ENCODE data around the gene DDA1.
"Not testable (repeated sequence)": the region's sequence is repeated elsewhere in the genome, so short reads cannot be mapped to it uniquely, and the experiment has no call there.

The DDA1 gene

DNA sequence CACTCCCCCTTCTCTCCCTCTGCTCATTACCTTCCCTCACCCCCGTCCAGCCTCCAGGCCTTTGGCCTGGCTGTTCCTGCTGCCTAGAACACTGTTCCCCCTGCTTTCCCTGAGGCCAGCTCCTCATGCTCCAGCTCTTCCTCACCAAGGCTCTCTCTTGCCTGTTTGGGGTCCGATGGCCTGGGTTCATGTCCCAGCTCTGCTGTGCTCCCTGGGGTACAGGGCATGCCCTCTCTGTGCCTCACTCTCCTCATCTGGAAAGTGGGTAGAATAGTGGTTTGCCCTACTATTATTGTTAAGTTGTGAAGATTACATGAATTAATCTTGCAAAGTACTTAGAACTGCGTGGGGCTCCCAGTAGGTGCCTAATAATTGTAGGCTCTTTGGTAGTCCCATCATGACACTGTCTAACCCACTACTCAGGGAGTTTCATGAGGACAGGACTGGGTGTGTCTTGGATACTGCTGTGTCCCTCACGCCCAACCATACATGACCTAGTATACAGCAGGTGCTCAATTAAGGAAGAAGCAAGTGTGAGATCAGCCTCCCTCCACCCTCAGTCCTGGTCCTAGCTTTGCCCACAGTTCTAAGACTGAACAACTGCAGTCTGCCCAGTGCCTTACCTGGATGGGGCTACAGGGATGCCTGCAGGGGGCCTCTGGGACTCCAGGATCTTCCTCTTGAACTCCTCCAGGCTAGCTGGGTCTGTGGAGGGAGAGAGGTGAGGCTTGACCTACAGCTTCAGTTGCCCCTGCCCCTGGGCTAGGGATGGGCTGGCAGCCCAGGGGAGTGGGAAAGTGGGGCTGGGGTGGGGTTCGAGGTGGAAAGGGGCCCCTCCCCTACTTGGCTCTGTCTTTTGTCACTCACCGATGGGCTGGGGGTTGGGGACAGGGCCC, 50.8 kb downstream of the DDA1 start:
- TF ChIP-seq ZNF501 (tag by site-specific recombination; IDR thresholded peaks at IDR 0.05) (no peak), GLI2 (tag by site-specific recombination; IDR thresholded peaks at IDR 0.05; ENCODE audit: borderline replicate concordance, low read depth) (no peak), ZNF10 (tag by site-specific recombination; IDR thresholded peaks at IDR 0.05) (no peak), ZNF202 (tag by site-specific recombination; IDR thresholded peaks at IDR 0.05; ENCODE audit: borderline replicate concordance) (no peak), MYNN (tag by site-specific recombination; IDR thresholded peaks at IDR 0.05; ENCODE audit: borderline replicate concordance) (no peak), EGR2 (tag by site-specific recombination; IDR thresholded peaks at IDR 0.05; ENCODE audit: low read depth) (no peak), ZFP37 (tag by site-specific recombination; IDR thresholded peaks at IDR 0.05) (no peak), ZNF660 (tag by site-specific recombination; IDR thresholded peaks at IDR 0.05) (no peak)
- no peaks in the 10 kb centered on the region for H3K4me1 ChIP-seq (ENCODE audit: control insufficient read depth, insufficient read depth, low read length)
- ChIA-PET CTCF (interaction anchor here (0.6 to 0.8 kb wide), 3 partner anchors 25 to 588 kb away, joined by 4 read pairs; no protein-coding TSS in a partner anchor), POLR2A (interaction anchor here (0.7 kb wide), 1 partner anchor 26 kb away, joined by 4 read pairs; no protein-coding TSS in a partner anchor)
- H3K27ac ChIP-seq (ENCODE audit: extremely low read depth, low read depth, low read length) = no peak overlapping the region
- no peaks in the 10 kb centered on the region for H3K9me3 ChIP-seq (ENCODE audit: control insufficient read depth, insufficient read depth, low read depth, low read length)
- H3K4me3 ChIP-seq (ENCODE audit: low read depth, low read length) = no peak overlapping the region
- no peaks in the 10 kb centered on the region for H3K36me3 ChIP-seq (ENCODE audit: control insufficient read depth in 2 of 2, insufficient read depth in 1 of 2, low read length in 2 of 2)

GRCh38 chr19:17363852-17364605, 54.7 kb downstream of the DDA1 start:
- H3K27ac ChIP-seq (ENCODE audit: extremely low read depth, low read depth, low read length); POLR2A ChIA-PET; H3K4me1 ChIP-seq (ENCODE audit: control insufficient read depth, insufficient read depth, low read length); H3K4me3 ChIP-seq (ENCODE audit: low read depth, low read length); H3K9me3 ChIP-seq (ENCODE audit: control insufficient read depth, insufficient read depth, low read depth, low read length); H3K36me3 ChIP-seq (ENCODE audit: control insufficient read depth in 2 of 2, insufficient read depth in 1 of 2, low read length in 2 of 2): not testable (repeated sequence)
- 0 out of 2 replicates have a peak, but pooled peaks have one; percentile 47 for TF ChIP-seq ZNF121 (tag by site-specific recombination; IDR thresholded peaks at IDR 0.05)
- CTCF ChIA-PET = interaction anchor here (0.6 to 0.7 kb wide), 2 partner anchors 158 to 572 kb away, joined by 3 read pairs; no protein-coding TSS in a partner anchor

GRCh38 chr19:17365361-17365760, 56.0 kb downstream of the DDA1 start:
- ChIA-PET POLR2A (no interaction called here), CTCF (interaction anchor here (0.9 kb wide), 1 partner anchor 21 kb away, joined by 4 read pairs; no protein-coding TSS in a partner anchor)
- Histone ChIP-seq H3K4me1 (ENCODE audit: control insufficient read depth, insufficient read depth, low read length) (no peaks in the 10 kb centered on the region), H3K9me3 (ENCODE audit: control insufficient read depth, insufficient read depth, low read depth, low read length) (no peaks in the 10 kb centered on the region), H3K36me3 (ENCODE audit: control insufficient read depth in 2 of 2, insufficient read depth in 1 of 2, low read length in 2 of 2) (no peaks in the 10 kb centered on the region), H3K27ac (ENCODE audit: extremely low read depth, low read depth, low read length) (no peak overlapping the region), H3K4me3 (ENCODE audit: low read depth, low read length) (no peak overlapping the region)
- no peak for TF ChIP-seq ZNF610 (tag by site-specific recombination; IDR thresholded peaks at IDR 0.05; ENCODE audit: borderline replicate concordance)

DNA sequence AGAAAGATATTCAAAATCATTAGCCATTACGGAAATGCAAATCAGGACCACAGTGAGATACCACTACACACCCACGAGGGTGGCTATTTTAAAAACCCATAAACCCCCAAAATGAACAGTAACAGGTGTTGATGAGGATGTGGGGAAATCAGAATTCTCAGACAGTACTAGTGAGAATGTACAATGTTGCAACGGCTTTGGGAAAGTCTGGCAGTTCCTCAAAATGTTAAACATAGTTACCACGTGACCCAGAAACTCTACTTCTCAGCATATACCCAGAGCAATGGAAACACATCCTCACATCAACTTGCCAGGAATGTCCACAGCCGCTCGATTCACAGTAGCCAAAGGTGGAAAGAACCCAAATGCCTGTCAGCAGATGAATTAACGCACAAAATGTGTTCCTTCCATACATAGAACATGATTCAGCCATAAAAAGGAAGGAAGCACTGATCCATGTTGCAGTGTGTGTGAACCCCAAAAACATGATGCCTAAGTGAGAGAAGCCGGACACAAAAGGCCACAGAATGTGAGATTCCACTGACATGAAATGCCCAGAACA, 60.7 kb downstream of the DDA1 start:
- CTCF ChIA-PET = interaction anchor here (1.4 kb wide), 1 partner anchor 17 kb away, joined by 4 read pairs; no protein-coding TSS in a partner anchor
- H3K27ac ChIP-seq (ENCODE audit: extremely low read depth, low read depth, low read length) = no peak overlapping the region
- POLR2A ChIA-PET = no interaction called here
- TF ChIP-seq ZNF560 (tag by site-specific recombination; IDR thresholded peaks at IDR 0.05; ENCODE audit: borderline replicate concordance) (no peak), ZNF239 (tag by site-specific recombination; IDR thresholded peaks at IDR 0.05) (no peak), ZNF660 (tag by site-specific recombination; IDR thresholded peaks at IDR 0.05) (no peak), ZNF140 (tag by site-specific recombination; IDR thresholded peaks at IDR 0.05) (no peak), ZNF658 (tag by site-specific recombination; IDR thresholded peaks at IDR 0.05) (no peak), ZNF394 (tag by site-specific recombination; IDR thresholded peaks at IDR 0.05; ENCODE audit: borderline replicate concordance) (no peak), ZNF133 (tag by site-specific recombination; IDR thresholded peaks at IDR 0.05) (no peak), MYNN (tag by site-specific recombination; IDR thresholded peaks at IDR 0.05; ENCODE audit: borderline replicate concordance) (no peak), MEIS1 (CRISPR knock-in tag; IDR thresholded peaks at IDR 0.05; ENCODE audit: borderline replicate concordance) (no peak), HIC1 (tag by site-specific recombination; IDR thresholded peaks at IDR 0.05) (no peak), ZEB2 (tag by site-specific recombination; IDR thresholded peaks at IDR 0.05) (no peak), ZNF677 (tag by site-specific recombination; IDR thresholded peaks at IDR 0.05) (no peak), ZNF404 (tag by site-specific recombination; IDR thresholded peaks at IDR 0.05) (no peak), WT1 (tag by site-specific recombination; IDR thresholded peaks at IDR 0.05) (no peak)

More for the DNA sequence above, 60.7 kb downstream of the DDA1 start:
- H3K4me1 ChIP-seq (ENCODE audit: control insufficient read depth, insufficient read depth, low read length) = no peaks in the 10 kb centered on the region
- no peaks in the 10 kb centered on the region for H3K9me3 ChIP-seq (ENCODE audit: control insufficient read depth, insufficient read depth, low read depth, low read length)
- no peaks in the 10 kb centered on the region for H3K36me3 ChIP-seq (ENCODE audit: control insufficient read depth in 2 of 2, insufficient read depth in 1 of 2, low read length in 2 of 2)
- no peak overlapping the region for H3K4me3 ChIP-seq (ENCODE audit: low read depth, low read length)

Measured in HEK293 (cell line).